MV-4-11 (cell line): Measurements from ENCODE around the gene KNDC1.

Source experiments
- DNase-seq: peaks from one replicate; lab custom pipeline; 2025; lab: John Stamatoyannopoulos, UW

KNDC1 gene

DNA sequence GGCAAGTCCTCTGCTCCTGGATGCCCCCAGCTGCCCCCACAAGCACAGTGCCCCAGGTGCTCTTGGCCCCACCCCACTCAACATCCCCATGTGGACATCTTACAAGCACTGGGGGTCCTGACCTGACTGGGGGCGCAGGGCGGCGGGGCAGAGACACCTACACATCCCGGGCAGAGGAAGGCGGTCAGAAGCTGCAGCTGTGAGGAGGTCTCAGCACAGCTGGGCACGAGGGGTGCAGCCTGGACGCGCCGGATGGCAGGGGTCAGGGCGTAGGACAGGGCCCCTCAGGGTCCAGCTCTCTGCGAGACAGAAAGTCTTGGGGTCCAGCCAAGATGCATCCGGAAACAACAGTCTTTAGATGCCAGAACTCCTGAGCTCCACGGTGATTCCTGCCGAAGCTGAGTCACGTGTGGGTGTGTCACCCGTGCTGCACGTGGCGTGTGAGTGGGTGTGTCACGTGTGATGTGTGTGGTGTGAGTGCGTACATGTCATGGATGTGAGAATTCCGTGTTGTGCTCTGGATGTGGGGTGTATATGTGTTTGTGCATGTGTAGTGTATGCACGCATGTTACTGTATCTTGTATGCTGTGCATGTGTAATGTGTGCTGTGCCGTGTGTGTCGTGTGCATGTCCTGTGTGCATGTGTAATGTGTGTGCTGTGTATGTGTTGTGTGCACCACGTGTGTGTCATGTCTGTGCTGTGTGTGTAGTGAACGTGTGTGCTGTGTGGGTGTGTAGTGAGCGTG is 82.8 kb downstream of the KNDC1 start:
- no peak for DNase-seq

DNA sequence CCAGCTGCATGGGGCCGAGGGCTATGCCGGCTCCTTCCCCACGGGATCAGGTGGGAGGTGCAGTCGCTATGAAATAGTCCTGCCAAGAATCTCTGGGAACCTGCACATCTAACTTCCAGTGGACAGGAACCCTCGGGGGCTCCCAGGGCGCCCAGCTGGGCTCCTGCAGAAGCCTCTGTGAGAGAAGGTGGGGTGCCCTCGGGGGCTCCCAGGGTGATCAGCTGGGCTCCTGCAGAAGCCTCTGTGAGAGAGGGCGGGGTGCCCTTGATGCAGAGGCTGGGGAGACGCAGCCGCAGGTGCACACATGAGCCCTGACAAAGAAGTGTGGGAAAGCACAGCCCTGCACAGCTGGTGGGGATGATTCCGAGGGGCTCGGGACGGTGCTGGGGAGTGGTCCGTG is 83.6 kb downstream of the KNDC1 start:
- no peak for DNase-seq

DNA sequence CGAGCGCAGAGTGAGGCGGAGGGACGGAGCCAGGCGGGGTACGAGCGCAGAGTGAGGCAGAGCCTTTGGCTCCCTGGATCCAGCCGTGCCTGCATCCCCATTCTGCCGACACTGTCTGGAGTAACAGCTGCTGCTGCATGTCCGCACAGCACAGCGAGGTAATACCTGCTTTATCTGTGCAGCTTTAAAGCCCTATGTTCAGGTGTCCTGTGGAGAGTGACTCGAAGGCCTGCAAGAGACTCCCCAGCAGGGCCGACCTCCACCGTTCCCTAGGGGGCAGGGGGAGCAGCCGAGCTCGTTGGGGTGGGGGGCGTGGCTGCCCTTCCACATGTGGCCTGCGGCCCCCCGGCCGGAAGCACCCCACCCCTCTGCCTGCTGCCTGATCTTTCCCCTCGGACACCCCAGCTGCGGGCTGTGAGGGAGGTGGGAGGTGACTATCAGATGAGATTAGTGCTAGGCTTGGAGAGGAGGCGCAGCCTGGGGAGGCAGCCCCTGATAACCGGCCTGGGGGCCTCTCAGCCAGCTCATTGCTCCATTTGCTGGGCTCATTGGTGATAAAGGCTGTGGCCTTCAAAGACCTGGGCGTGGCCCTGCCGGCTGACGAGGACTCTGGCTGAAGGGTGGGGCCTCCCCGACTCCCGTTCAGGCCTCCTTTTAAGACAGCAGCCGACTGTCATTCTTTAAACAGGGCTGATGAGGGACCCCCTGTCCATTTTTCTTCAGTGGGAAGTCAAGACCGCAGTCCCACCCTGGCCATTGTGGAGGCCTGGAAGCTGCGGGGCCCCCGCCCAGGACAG is 85.6 kb downstream of the KNDC1 start:
- no peak for DNase-seq

DNA sequence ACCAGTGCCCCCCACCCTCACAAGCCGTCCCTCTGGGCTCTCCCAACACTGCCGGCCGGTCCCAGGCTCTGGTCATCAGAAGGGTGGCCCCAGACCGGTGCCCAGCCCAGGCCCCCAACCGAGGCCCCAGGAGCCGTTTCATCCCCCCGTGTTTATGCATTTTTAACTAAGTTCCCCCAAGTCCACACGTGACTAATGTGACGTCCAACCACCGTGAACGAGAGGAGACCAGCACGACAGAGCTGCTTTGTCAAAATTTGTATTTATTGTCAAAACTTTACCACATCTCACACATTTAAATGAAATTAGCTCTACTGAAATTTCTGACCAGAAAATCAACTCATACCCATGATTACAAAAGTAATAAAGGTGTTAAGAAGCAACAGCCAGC is 86.2 kb downstream of the KNDC1 start:
- no peak for DNase-seq

DNA sequence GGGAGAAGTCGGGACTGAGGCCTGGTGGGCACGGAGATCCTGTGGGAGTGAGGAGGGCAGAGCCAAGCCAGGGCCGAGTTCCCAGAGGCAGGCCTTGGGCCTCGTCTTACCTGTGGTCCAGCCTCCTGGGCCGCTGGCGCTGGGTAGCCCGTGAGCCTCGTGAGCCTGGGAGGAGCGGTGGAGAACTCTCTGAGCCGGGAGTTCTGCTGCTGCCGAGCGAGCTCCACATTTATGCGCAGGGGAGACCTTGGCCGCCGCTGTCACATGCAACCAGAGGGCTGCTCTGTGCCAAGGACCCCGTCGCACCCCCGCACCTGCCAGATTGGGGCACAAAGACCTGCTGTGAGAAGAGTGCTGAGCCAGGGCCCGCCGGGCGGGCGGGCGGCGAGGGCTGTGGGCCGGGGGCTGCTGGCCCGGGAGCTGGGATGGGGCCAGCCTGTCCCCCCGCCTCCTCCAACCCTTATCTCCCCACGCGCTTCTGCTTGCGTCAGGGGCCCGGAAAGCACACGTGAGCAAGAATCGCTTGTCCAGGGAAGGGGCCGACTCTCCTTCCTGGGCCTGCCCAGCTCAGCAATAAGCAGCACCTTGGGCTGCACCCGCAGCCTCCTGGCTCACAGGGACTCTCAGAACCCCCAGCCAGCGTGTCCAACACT is 87.8 kb downstream of the KNDC1 start:
- no peak for DNase-seq

DNA sequence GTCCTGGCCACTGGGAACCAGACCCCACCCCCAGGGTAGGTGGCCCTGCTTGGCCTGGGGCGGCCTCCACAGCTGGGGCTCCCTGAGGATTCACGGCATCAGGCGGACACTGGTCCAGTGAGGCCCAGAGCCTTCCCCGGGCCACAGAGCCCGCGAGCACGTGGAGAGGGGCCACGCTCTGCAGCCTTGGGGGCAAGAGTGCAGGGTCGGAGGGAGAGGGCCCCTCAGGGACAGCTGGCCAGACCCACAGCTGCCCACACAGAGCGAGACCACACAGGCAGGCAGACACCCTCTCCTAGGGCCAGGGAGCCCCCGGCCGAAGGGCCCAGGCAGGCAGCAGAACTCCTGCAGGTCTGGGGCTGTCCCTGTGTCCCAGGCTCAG is 88.3 kb downstream of the KNDC1 start:
- DNase-seq = no peak

DNA sequence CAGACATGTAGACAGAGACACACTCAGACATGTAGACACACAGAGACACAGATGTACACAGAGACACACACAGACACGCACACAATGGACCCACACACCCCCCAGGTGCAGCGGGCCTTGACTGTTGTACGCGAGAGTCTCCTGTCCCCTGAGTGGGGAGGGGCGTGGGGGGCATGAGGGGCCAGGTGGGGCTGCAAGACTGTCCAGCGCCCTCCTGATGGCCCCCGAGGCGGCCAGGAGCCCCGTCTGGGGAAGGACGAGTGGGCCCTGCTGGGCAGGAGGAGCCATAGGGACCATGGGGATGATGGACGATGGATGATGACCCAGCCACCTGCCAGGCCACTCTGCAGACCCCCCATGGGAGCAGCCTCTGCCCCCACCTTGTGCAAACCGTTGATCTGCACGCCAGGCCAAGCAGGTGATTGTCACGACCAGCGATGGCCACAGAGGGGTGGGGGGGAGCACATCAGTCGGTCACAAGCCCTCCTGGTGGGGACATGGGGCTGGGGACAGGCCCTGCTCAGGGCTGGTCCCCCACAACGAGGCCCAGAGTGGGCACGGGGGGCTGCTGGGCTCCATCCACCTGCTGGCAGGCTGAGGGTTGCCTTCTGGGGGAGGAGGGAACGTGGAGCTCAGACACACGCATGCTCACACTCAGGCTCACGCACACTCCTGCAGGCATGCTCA is 89.2 kb downstream of the KNDC1 start:
- no peak for DNase-seq

DNA sequence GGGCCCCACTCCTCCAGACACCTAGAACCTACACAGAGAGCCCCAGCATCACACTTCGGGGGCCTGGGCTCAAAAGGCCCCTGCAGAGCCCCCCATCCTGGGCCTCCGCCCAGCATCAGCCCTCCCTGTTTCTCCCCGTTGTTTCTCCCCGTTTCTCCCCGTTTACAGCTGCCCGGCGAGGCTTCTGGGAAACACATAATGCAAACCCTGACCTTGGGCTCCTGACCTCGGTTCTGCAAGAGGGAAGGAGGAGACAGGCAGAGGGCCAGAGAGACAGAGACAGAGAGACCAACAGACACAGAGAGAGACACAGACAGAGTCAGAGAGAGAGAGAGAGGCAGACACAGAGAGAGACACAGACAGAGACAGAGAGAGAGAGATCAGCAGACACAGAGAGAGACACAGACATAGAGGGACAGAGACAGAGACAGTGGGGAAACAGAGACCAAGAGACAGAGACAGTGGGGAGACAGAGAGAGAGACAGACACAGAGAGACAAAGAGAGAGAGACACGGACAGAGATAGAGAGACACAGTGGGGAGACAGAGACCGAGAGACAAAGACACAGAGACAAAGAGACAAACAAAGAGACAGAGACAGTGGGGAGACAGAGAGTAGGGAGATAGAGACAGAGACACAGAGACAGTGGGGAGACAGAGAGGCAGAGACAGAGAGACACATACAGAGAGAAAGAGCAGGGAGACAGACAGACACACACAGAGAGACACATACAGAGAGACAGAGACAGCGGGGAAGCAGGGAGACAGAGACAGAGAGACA is 90.1 kb downstream of the KNDC1 start:
- DNase-seq = no peak

DNA sequence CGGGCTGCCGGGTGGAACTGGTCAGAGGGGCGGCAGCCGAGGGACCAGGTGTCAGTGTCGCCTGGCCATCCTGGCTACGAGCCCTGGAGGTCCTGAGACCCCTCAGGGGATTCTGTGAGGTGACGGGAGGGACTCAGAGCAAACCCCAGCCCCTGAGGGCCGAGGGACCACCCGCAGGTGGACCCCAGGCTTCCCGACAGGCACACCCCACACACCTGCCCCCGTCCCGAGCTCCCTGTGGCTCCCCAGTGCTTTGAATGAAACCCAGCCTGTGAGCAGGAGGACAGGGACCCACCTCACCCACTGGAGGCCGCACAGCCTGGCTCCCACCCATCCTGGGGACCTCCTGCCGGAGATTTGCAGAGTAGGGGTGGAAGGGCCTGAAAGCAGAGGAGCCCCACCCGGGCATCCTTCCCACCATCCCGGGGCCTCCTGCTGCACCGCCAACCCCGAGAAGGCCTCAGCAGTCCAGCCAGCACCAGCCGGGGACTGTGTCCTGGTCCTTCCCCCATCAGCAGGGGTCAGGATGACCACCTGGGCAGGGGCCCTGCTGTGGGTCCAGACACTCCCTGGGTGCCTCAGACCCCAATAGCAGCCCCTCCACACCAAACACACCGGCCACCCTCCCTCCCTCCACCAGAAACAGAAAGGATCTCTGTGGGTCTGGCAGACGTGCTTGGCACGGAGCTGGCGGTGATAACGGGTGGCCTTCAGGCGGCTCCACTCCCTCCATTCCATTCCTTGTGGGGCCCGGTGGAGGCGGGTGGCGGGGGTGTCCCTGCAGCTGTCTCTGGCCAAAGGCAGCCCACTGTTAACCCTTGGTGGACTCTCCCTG is 91.6 kb downstream of the KNDC1 start:
- peak; percentile 38 for DNase-seq

DNA sequence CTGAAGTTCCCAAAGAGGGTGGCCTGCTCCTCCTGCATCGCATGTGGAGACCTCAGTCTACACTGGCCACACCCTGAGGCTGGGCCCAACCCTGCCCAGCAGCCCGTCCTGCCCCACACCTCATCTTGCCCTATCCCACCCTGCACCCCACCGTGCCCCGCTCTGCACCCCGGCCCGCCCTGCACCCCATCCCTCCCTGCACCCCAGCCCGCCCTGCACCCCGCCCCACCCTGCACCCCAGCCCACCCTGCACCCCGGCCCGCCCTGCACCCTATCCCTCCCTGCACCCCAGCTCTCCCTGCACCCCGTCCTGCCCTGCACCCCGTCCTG is 92.2 kb downstream of the KNDC1 start:
- no peak for DNase-seq

DNA sequence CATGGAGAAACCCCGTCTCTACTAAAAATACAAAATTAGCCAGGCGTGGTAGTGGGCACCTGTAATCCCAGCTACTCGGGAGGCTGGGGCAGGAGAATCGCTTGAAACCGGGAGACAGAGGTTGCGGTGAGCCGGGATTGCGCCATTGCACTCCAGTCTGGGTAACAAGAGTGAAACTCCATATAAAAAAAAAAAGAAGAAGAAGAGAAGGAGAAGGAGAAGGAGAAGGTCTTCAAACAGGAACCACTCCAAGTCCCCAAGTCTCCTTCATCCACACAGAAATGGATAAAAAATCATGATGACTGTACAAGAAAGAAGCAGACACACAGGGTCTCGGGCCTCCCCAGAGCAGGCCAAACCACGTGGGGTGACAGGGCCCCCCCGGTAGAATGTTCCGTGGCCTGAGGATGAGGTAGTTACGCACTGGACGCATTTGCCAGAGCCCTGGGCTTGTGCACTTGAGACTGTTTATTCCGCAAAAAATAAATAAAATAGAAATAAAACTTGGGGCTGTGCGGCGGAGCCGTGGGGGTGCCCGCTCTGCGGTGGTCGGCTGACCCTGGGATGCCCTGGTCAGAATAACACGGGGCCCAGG is 93.4 kb downstream of the KNDC1 start:
- DNase-seq = peak; percentile 90

DNA sequence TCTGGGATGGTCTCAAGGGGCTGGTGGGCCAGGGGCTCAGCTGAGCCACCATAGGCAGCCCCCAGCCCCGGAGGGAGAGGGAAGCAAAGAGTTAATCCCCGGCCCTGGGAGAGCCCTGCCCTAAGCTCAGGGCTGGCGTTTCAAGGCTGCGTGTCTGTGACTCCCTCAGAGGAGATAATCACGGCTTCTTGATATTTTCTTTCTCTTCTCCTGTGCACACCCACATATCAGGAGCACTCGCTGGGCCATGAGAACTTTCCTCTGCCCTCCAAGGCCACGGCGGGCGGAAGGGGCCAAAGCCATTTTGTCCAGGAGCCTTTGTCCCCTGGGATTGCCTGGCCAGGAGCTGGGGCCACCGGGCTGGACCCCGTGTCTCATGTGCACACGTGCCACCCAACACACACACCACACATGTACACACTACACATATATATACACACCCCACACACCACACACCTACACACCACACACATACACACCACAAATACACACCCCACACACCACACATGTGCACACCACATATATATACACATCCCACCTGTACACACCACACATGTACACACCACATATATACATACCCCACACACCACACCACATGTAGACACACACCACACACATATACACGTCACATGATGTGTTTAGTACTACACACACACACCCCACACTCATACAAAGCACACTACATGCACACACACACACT is 94.6 kb downstream of the KNDC1 start:
- DNase-seq = no peak

DNA sequence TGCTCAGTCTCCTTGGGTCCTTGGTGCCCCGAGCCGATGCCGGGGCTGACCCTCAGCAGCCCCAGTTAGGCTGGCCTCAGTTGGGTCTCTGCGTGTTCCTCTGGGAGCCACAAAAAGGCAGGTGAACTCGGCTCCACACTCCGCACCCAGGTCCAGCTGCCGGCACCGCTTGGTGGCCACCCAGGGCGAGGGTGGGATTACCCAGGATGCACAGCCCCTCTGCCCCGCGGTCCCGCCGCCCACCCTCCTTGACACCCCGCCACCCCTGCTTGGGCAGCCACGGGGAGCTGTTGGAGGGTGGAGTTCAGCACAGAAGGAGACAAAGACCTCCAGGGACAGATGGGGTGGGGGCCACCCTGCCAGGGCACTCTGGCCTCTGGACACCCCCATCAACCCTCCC is 95.3 kb downstream of the KNDC1 start:
- no peak for DNase-seq

DNA sequence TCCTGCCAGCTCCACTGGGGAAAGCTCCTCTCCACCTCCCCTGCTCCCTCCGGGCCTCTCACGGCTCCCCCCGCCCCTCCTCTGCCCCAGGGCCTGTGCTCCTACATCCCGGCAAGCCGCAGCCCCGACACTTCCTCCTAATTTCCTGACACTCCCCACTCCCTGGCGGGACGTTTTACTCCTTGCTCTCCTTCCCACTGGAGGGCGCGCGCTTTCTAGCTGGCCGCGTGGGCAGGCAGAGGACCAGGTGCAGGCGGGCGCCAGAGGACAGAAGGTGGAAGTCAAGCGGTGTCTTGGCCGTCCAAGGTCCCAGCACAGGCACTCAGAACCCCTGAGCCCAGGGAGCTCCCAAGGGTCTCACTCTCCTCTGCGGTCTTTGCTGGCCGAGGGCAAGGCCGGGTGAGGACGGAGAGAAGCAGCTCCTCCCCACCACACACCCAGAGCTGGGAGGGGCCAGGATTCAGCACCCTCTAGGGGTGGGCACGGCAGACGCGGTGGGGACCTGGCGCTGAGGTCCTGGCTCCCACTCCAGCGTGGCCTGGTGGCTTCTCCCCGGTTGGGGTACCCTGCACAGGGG is 97.6 kb downstream of the KNDC1 start:
- peak; percentile 77 for DNase-seq

DNA sequence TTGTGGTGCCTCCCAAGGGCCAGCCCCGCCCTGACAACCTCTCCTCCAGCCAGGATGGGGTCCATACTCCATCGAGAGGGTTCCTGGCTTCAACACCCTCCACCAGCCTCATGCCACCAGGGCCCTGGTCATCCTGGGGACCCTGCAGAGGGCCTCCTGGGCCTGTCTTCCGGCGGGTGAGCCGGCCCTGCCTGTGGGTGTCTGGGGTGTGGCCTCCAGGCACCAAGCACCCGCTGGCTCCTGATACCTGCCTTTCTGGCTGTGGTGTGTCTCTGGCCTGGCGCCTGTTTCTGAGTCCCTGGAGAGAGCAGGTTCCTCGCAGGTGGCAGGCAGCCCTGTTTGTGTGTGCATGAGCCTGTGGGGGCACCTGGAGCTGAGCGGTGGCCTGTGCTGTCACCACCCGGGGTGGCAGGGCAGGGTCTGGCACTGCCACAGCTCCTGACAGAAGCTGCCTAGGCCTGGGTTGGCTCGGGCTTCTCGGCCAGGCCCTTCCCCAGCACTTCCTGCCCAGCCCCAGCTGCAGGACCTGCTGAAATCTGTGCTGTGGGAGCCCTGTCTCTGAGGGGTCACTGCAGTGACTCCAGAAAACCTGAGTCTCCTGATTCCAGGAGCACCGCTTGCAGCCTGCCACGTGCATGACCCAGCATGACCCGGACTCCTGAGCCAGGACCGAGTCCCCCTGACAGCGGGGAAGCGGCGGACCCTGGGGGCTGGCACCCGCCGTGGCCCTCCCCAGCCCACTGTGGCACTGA is 98.2 kb downstream of the KNDC1 start:
- no peak for DNase-seq

DNA sequence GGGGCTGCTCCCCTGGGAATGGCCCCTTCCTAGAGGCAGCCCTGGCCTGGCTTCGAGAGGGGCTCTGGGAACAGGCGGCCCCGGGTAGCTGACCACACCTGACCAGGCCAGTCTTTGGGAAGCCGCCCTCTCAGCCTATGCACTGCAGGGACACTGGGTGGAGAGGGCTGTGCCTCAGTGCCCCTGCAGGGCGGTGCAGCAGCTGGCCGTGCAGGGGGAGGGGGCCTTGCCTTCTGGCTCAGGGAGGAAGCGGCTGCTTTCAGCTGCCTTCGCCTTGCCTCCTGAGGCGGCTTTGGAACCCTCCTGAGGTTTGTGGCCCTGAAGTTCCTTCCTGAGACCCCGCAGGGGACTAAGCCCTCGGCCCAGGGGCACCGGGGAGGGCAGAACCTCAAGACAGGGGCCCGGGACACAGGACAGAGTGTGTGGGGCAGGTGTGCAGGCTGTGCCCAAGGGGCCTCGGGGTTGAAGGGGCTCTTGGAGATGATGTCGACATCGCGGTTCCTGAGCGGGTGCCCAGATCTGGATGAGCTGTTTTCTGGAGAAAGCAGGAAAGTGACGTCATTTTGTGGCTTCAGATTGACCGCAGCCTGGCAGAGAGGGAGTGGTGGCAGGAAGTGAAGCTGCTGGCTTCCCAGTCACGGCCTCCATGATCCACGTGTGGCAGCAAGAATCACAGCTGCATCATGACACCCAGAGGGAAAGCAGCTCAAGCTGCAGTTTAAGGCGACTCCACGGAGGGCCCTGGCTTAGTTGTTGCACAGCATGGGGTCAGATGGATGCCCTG is 99.0 kb downstream of the KNDC1 start:
- DNase-seq = peak; percentile 99

DNA sequence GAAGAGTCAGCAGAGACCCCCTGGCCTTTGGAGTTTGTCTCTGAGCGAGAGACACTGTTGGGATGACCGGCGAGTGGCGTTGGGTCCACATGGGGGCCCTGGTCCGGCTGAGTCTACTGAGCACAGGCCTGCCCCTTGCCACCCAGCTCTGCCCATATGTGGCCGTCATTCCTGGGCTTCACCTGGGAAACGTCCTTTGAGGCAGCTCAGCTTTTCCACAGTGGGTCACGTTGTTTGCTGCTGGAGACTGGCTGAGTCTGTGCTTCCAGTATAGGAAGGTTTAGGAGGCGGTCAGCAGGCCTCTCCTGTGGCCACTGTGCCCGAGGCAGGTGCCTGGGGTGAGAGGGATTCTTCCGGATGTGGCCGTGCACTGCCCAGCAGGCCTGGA is 99.6 kb downstream of the KNDC1 start:
- no peak for DNase-seq
